Astrocyte (in vitro differentiated cells and primary cell): Measurements from ENCODE around the gene PIGU. TPM values are rescaled to one million over a fixed set of nuclear protein-coding genes. Genes with fewer than 3 reads are reported as not detected.
A peak's percentile ranks its signal among the peaks of the same experiment; 100 is the strongest.
"Not testable (repeated sequence)": the region's sequence is repeated elsewhere in the genome, so short reads cannot be mapped to it uniquely, and the experiment has no call there.

Experiments used
- DNase-seq: peaks from one replicate; pipeline ENCODE4 v3.0.0-alpha.2; 2010; ENCODE audit warnings: low read depth
- FAIRE-seq: peaks from 2 replicates; lab custom pipeline; 2011; peaks lifted over from hg19 to GRCh38; lab: Jason Lieb, UNC
- H2AFZ ChIP-seq: 2 replicates; pipeline ENCODE4 v1.6.0; 2012; ENCODE audit warnings: low read depth, low read length, inconsistent platforms
- H3K27ac ChIP-seq: 2 replicates; pipeline ENCODE4 v1.5.1; 2011; ENCODE audit warnings: low read depth, low read length, inconsistent platforms
- H3K27me3 ChIP-seq: 2 replicates; pipeline ENCODE4 v1.6.0; 2011; ENCODE audit warnings: low read length, inconsistent platforms; ENCODE audit not compliant: insufficient read depth
- H3K36me3 ChIP-seq: 2 replicates; pipeline ENCODE4 v1.5.1; 2011; ENCODE audit warnings: low read length, inconsistent platforms; ENCODE audit not compliant: insufficient read depth
- H3K4me1 ChIP-seq: 2 replicates; pipeline ENCODE4 v1.5.1; 2011; ENCODE audit warnings: low read length, inconsistent platforms; ENCODE audit not compliant: insufficient read depth
- H3K4me2 ChIP-seq: 2 replicates; pipeline ENCODE4 v1.6.0; 2012; ENCODE audit warnings: low read length, inconsistent platforms
- H3K4me3 ChIP-seq: 2 replicates; pipeline ENCODE4 v1.5.1; 2011; ENCODE audit warnings: low read depth, mild to moderate bottlenecking, low read length, inconsistent platforms; ENCODE audit not compliant: insufficient read depth
- H3K79me2 ChIP-seq: 2 replicates; pipeline ENCODE4 v1.6.0; 2012; ENCODE audit warnings: mild to moderate bottlenecking, low read length, inconsistent platforms; ENCODE audit not compliant: insufficient read depth
- H3K9ac ChIP-seq: 2 replicates; pipeline ENCODE4 v1.6.0; 2012; ENCODE audit warnings: mild to moderate bottlenecking, low read length, inconsistent platforms
- H3K9me3 ChIP-seq: 2 replicates; pipeline ENCODE4 v1.5.1; 2012; ENCODE audit warnings: low read depth, mild to moderate bottlenecking, low read length, inconsistent platforms; ENCODE audit not compliant: insufficient read depth
- H4K20me1 ChIP-seq: 2 replicates; pipeline ENCODE4 v1.6.0; 2012; ENCODE audit warnings: low read length, inconsistent platforms; ENCODE audit not compliant: insufficient read depth
- H3K27ac Mint-ChIP-seq: one replicate; pipeline ENCODE4 v1.8.0; 2021; ENCODE audit warnings: mild to moderate bottlenecking, mixed read lengths; ENCODE audit not compliant: unreplicated experiment
- H3K27me3 Mint-ChIP-seq: one replicate; pipeline ENCODE4 v1.8.0; 2021; ENCODE audit warnings: low read depth, mixed read lengths; ENCODE audit not compliant: unreplicated experiment
- H3K36me3 Mint-ChIP-seq: one replicate; pipeline ENCODE4 v1.8.0; 2021; ENCODE audit warnings: low read depth, mixed read lengths; ENCODE audit not compliant: unreplicated experiment
- H3K4me1 Mint-ChIP-seq: one replicate; pipeline ENCODE4 v1.8.0; 2021; ENCODE audit warnings: low read depth, mixed read lengths; ENCODE audit not compliant: unreplicated experiment
- H3K4me3 Mint-ChIP-seq: one replicate; pipeline ENCODE4 v1.8.0; 2021; ENCODE audit warnings: mild to moderate bottlenecking, moderate library complexity, mixed read lengths; ENCODE audit not compliant: unreplicated experiment
- H3K9me3 Mint-ChIP-seq: one replicate; pipeline ENCODE4 v1.8.0; 2021; ENCODE audit warnings: mild to moderate bottlenecking, mixed read lengths; ENCODE audit not compliant: unreplicated experiment
- CTCF ChIP-seq: IDR thresholded peaks from 2 replicates; pipeline ENCODE4 v1.5.1; 2011; ENCODE audit warnings: low read depth, mild to moderate bottlenecking, inconsistent platforms, low read length, moderate library complexity; ENCODE audit not compliant: insufficient read depth
- EZH2 ChIP-seq: IDR thresholded peaks from 2 replicates; pipeline ENCODE4 v1.6.1; 2012; ENCODE audit warnings: mild to moderate bottlenecking, low read length, inconsistent platforms; ENCODE audit not compliant: insufficient read depth
- total RNA-seq: library from RNA; stranded (reverse); gene quantifications from 2 replicates; pipeline ENCODE4 v1.2.1, GENCODE V29; 2021

Gene PIGU
- total RNA-seq, 1 donor from 2014 or later: 16.7 TPM

- Mint-ChIP-seq H3K27ac (peak overlapping the region; percentile 97), H3K4me3 (peak overlapping the region; percentile 94), H3K9me3 (no peaks in the 10 kb centered on the region), H3K27me3 (no peaks in the 10 kb centered on the region), H3K4me1 (peaks cover 9% of the 10 kb centered on the region), H3K36me3 (peaks cover 14% of the 10 kb centered on the region)
- DNase-seq (no peak), FAIRE-seq (no peak)
- peaks cover 36% of the 10 kb centered on the region for H3K79me2 ChIP-seq
- H3K9me3 ChIP-seq: no peaks in the 10 kb centered on the region
- H3K4me2 ChIP-seq: peak overlapping the region; percentile 91
- H4K20me1 ChIP-seq: peaks cover 27% of the 10 kb centered on the region
- H3K9ac ChIP-seq: peak overlapping the region; percentile 93
- H3K36me3 ChIP-seq: peaks cover 8% of the 10 kb centered on the region
- H3K4me1 ChIP-seq: peaks cover 19% of the 10 kb centered on the region
- TF ChIP-seq CTCF (no peak), EZH2 (no peak)
- no peaks in the 10 kb centered on the region for H3K27me3 ChIP-seq
- H3K4me3 ChIP-seq: peak overlapping the region; percentile 92
- H2AFZ ChIP-seq: no peak overlapping the region
- peak overlapping the region; percentile 89 for H3K27ac ChIP-seq
These were observed 161.9 kb downstream of the PIGU start for GRCh38 chr20:34514897-34515483.

GRCh38 chr20:34514034-34514433, 162.9 kb downstream of the PIGU start:
- Histone ChIP-seq H3K79me2 (peaks cover 26% of the 10 kb centered on the region), H4K20me1 (peaks cover 24% of the 10 kb centered on the region), H3K4me1 (peaks cover 19% of the 10 kb centered on the region)
- not testable (repeated sequence) for FAIRE-seq, H3K27me3 Mint-ChIP-seq, H2AFZ ChIP-seq, H3K9me3 ChIP-seq, H3K27me3 ChIP-seq, H3K27ac ChIP-seq, DNase-seq, H3K9ac ChIP-seq, H3K36me3 ChIP-seq, H3K4me3 Mint-ChIP-seq, H3K4me2 ChIP-seq, H3K4me3 ChIP-seq, H3K27ac Mint-ChIP-seq, H3K9me3 Mint-ChIP-seq
- Mint-ChIP-seq H3K36me3 (peaks cover 14% of the 10 kb centered on the region), H3K4me1 (peaks cover 10% of the 10 kb centered on the region)

- no peak for FAIRE-seq
- no peak for TF ChIP-seq EZH2
- TF ChIP-seq CTCF: no peak
- no peak overlapping the region for H3K27ac Mint-ChIP-seq
- DNase-seq: no peak
- Histone ChIP-seq H3K9me3 (no peaks in the 10 kb centered on the region), H3K36me3 (peaks cover 16% of the 10 kb centered on the region), H3K27me3 (no peaks in the 10 kb centered on the region), H3K9ac (no peak overlapping the region), H3K79me2 (peaks cover 16% of the 10 kb centered on the region), H3K4me3 (no peak overlapping the region), H4K20me1 (peaks cover 14% of the 10 kb centered on the region), H2AFZ (no peak overlapping the region), H3K4me2 (no peak overlapping the region), H3K4me1 (peaks cover 19% of the 10 kb centered on the region), H3K27ac (no peak overlapping the region)
- peaks cover 10% of the 10 kb centered on the region for H3K4me1 Mint-ChIP-seq
- H3K9me3 Mint-ChIP-seq: no peaks in the 10 kb centered on the region
- no peak overlapping the region for H3K4me3 Mint-ChIP-seq
- no peaks in the 10 kb centered on the region for H3K27me3 Mint-ChIP-seq
- peaks cover 13% of the 10 kb centered on the region for H3K36me3 Mint-ChIP-seq
These were observed 163.9 kb downstream of the PIGU start for GRCh38 chr20:34512955-34513419.
